HUES6 (cell line): ENCODE results near the gene TACC2.

Experiments
- H3K27ac ChIP-seq: 2 replicates; pipeline ENCODE4 v1.7.0; 2013; ENCODE audit warnings: low read depth, mild to moderate bottlenecking, low read length, inconsistent platforms
- H3K27me3 ChIP-seq: 2 replicates; pipeline ENCODE4 v1.6.1; 2013; ENCODE audit warnings: low read length; ENCODE audit not compliant: control insufficient read depth, insufficient read depth
- H3K36me3 ChIP-seq: 2 replicates; pipeline ENCODE4 v1.6.1; 2013; ENCODE audit warnings: low read length; ENCODE audit not compliant: control insufficient read depth, insufficient read depth
- H3K4me1 ChIP-seq: 2 replicates; pipeline ENCODE4 v1.6.1; 2013; ENCODE audit warnings: low read length; ENCODE audit not compliant: control insufficient read depth, insufficient read depth
- H3K4me3 ChIP-seq: 2 replicates; pipeline ENCODE4 v1.5.1; 2013; ENCODE audit warnings: low read depth, low read length
- H3K9ac ChIP-seq: one replicate; pipeline ENCODE4 v1.6.1; 2013; ENCODE audit warnings: mild to moderate bottlenecking, low read length
- H3K9me3 ChIP-seq: 2 replicates; pipeline ENCODE4 v1.6.1; 2013; ENCODE audit warnings: low read depth, low read length; ENCODE audit not compliant: control insufficient read depth, insufficient read depth

The TACC2 gene

DNA sequence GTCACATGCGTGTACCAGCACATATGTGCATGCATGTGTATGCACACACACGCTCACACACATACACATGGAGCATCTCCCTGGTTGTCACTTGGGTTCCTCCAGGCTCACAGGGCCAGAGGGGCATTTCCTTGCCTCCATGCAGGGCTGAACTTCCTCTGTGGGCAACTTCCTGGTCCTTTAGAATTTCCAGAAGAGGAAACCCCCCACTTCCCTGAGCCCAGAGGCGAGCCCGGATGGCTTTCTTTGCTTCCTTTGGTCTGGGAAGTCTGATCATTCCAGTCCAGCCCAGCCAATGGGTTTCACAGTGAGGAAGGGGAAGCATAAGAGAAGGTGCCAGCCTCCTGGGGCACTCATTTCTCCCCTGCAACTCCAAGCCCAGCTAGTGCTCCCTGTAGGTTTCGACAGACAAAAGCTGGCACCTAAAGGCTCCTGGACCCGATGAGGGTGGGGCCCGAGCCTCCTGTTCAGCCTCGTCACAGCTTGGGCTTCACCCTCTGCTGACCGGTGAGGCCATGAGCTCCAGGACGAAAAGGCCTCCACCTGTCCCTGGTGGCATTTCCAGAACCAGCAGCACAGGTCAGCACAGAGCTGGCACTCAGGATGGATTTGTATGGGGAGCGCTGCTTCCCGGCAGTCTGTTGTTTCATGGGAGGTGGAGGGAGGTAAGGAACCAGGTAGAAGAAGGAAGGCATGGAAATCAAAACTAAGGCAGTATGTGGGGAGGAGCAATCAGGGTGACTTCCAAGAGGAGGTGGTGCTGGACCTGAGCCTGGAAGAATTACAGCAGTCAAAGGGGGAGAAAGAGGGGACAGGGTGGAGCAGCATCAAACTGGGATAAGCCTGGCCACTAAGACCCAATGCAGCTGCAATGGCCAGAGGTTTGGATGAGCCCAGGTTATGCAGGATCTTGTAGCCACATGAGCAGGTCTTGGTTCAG is 305.8 kb downstream of the TACC2 start:
- Histone ChIP-seq H3K36me3 (no peaks in the 10 kb centered on the region), H3K27ac (no peak overlapping the region), H3K4me1 (peaks cover 10% of the 10 kb centered on the region; the same call in 1 of the 2 replicates), H3K4me3 (no peak overlapping the region), H3K9ac (no peak overlapping the region), H3K27me3 (no peaks in the 10 kb centered on the region), H3K9me3 (no peaks in the 10 kb centered on the region)

DNA sequence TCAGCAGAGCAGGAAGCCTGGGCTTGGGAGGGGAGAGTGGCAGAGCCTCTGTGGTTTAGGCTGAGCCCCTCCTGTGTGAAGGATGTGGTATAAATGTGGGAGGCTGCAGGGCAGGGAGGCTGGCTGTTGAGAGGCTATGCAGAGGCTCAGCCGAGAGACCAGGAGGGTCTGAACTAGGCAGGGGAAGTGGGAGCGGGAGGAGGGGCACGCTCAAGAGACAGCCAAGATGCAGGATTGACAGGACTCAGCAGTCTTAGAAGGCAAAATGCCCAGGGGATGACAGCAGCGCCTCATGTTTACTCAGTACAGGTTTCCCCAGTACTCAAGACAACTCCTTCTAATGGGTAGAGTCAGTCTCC is 306.5 kb downstream of the TACC2 start:
- peaks cover 10% of the 10 kb centered on the region; the same call in 1 of the 2 replicates for H3K4me1 ChIP-seq
- no peaks in the 10 kb centered on the region for H3K27me3 ChIP-seq
- H3K9me3 ChIP-seq, result no peaks in the 10 kb centered on the region
- no peak overlapping the region for H3K9ac ChIP-seq
- H3K27ac ChIP-seq, result no peak overlapping the region
- H3K36me3 ChIP-seq, result no peaks in the 10 kb centered on the region
- no peak overlapping the region for H3K4me3 ChIP-seq

DNA sequence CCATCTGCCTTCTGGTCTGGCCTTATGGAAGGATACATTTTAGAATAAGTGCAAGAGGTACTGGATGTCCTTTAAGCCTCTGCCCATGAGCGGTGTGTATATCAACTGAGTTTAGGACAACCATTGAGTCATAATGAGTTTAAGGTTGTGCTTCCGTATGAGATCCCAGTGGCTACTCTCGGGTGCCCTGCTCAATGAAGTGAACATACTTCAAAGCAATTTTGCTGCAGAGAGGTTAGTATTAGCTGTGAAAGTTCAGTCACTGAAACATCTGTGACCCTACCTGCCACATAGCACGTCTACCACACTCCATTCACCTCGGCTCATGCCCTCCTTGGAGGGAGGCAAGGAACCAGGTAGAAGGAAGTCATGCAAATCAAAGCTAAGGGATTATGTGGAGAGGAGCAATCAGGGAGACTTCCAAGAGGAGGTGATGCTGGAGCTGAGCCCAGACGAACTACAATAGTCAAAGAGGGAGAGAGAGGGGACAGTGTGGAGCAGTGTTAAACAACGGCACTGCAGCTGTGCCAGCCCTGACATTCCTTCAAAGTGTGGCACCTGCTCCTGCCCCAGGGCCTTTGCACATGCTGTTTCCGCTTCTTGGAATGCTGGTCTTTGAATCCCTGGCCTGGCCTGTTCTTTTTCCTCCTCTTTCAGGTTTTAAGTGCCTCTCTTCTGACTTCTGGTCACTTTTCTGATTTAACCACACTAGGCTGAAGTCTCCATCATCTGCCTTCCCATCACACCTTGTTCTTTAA is 307.6 kb downstream of the TACC2 start:
- Histone ChIP-seq H3K4me1 (peaks cover 10% of the 10 kb centered on the region; the same call in 1 of the 2 replicates), H3K9ac (no peak overlapping the region), H3K36me3 (no peaks in the 10 kb centered on the region), H3K27me3 (no peaks in the 10 kb centered on the region), H3K9me3 (no peaks in the 10 kb centered on the region), H3K27ac (no peak overlapping the region), H3K4me3 (no peak overlapping the region)

DNA sequence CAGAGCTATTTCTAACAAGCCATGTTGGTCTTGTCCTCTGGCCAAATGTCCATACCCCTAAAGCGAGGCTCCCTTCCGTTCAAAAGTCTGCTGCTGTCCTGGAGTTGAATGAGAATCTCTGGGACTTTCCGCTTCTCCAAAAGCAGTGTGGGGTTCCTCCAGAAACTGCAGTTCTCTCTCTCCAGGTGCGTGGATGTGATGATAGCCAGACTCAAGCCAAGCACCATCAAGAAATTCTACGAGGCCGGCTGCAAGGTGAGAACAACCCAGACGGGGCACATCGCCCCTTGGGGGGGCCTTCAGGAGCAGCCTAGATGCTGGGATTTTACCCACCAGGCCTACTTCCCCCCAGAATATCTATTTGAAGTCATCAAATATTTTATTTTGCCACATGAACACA is 308.6 kb downstream of the TACC2 start:
- no peaks in the 10 kb centered on the region for H3K27me3 ChIP-seq
- no peak overlapping the region for H3K27ac ChIP-seq
- no peaks in the 10 kb centered on the region for H3K36me3 ChIP-seq
- no peaks in the 10 kb centered on the region for H3K9me3 ChIP-seq
- H3K4me1 ChIP-seq, result peaks cover 10% of the 10 kb centered on the region; the same call in 1 of the 2 replicates
- no peak overlapping the region for H3K4me3 ChIP-seq
- no peak overlapping the region for H3K9ac ChIP-seq

DNA sequence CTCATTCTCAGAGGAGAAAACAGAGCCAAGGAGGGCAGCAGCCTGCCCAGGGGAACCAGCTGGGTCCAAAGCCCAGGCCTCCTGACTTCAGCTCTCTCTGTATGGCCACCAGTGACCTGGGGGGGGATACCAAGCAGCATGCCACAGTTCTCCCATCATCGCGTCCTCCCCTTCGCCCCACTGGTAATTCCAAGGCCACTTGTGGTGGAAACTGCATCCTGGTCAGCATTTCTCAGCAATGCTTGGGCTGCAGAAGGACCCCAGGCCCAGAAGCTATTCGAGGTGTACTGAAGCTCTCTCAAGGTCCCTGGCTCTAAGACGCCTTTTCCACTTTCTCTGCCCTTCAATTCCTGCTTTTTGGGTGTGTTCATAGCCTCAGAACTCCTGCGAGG is 309.2 kb downstream of the TACC2 start:
- Histone ChIP-seq H3K9me3 (no peaks in the 10 kb centered on the region), H3K27me3 (no peaks in the 10 kb centered on the region), H3K4me3 (no peak overlapping the region), H3K36me3 (no peaks in the 10 kb centered on the region), H3K9ac (no peak overlapping the region), H3K27ac (no peak overlapping the region), H3K4me1 (peaks cover 10% of the 10 kb centered on the region; the same call in 1 of the 2 replicates)

DNA sequence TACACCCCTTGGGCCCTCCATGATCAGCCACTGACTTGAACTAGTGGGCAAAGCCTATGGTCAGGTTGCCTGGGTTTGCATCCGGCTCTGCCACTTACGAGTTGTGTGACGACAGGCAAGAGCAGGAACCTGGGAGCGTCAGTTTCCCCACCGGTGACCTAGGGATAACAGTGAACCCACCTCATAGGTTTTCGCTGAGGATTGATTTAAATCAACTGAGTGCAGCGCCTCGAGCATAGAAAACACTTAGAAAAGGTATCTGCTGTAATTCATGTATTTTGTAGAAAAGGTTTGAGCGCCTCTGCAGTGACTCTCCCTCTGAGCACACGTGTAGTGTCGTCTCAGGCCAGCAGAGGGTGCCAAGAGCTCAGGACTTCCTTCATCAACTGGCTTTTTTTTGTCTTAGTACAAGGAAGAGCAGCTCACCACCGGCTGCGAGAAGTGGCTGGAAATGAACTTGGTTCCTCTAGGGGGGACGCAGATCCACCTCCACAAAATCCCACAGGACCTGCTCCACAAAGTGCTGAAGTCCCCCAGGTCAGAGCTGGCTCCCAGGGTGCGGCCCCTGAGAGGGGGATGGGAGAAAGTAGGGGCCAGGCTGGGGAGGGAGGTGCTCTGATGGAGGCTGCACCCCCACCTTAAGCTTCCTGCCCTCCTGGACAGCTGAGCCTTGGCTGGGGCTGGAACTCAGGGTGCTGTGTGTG is 309.8 kb downstream of the TACC2 start:
- Histone ChIP-seq H3K9ac (no peak overlapping the region), H3K4me3 (no peak overlapping the region), H3K4me1 (peaks cover 6% of the 10 kb centered on the region; the same call in 1 of the 2 replicates), H3K36me3 (no peaks in the 10 kb centered on the region), H3K9me3 (no peaks in the 10 kb centered on the region), H3K27me3 (no peaks in the 10 kb centered on the region), H3K27ac (no peak overlapping the region)

DNA sequence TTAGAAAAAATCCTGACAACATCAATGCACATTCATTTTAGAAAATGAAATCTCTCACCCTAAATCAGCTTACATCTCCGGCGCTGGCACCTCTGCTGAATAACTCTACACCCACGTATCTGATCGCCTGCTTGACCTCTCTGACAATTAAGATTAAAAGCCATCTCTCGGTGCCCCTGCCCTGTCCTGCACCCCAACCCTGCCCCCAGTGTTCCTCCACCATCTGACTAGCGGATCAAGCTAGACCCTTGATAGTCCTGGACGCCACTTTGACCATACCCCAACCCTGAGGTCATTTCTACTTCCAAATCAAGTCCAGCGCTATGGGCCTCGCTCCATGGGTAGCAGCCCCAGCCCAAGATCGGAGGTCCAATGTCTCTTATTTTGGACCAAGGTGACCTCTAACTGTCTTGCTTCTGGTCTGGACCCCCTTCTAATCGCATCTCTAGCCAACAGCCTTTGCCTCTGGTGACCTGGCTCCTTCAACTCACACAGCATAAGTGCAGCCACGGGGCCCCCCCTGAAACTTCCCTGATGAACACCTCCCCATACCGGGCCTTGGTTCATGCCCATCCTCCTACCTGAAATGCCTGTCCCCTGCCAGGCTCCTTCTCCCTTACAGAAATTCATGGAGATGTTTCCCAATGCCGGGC is 310.6 kb downstream of the TACC2 start:
- Histone ChIP-seq H3K9me3 (no peaks in the 10 kb centered on the region), H3K27ac (no peak overlapping the region), H3K36me3 (no peaks in the 10 kb centered on the region), H3K4me3 (no peak overlapping the region), H3K9ac (no peak overlapping the region), H3K27me3 (no peaks in the 10 kb centered on the region), H3K4me1 (no peaks in the 10 kb centered on the region)

DNA sequence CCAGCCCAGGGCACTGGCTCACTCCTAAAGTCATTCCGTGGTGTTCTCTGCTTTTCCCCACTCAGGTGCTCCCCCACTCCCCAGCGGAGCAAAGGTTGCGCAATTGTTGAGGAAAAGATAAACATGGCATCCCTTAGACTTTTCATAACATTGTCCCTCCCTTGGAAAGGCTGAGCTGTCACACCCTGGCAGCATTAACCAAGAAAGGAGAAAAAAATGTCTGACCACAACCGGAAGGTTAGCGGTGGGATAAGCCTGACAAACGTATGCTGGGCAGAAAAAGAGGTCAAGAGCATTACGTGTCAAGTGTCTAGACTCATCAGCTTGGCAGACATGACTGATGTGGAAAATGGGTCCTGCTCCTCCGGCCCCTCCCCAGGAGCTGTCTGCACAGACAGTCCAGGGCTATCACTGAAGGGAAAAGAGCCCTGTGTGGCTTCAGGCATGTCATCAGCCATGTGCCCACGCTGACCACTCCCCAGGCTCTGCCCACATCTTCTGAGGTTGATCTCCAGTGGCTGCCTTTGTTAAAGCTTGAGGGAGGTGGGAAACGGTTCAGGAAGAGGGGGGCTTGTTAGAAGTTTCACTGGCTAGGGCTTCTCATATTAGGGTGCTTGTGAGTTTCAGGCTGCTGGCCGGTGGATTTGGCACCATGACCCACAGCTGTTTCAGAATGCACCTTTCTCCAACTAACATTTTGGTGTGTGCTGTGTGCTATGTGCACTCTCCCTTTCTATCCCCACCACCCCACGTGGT is 312.3 kb downstream of the TACC2 start:
- Histone ChIP-seq H3K9me3 (peaks cover 3% of the 10 kb centered on the region), H3K4me3 (no peak overlapping the region), H3K4me1 (no peaks in the 10 kb centered on the region), H3K27me3 (no peaks in the 10 kb centered on the region), H3K9ac (no peak overlapping the region), H3K27ac (no peak overlapping the region), H3K36me3 (no peaks in the 10 kb centered on the region)

DNA sequence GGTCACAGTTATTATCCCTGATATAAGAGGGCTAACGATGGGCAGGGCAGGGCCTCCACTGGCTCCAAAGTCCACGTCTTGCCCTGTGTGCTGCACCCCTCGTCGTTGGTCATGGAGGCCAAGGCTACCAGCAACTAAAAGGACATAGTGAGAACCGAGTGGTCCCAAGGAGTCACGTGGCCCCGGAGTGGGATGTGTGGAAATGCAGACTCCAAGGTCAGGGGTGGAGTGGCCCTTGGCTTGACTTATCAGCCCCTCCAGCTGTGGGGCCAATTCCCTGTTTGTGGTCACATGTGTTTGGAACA is 312.8 kb downstream of the TACC2 start:
- Histone ChIP-seq H3K9me3 (peaks cover 3% of the 10 kb centered on the region), H3K27ac (no peak overlapping the region), H3K27me3 (no peaks in the 10 kb centered on the region), H3K4me3 (no peak overlapping the region), H3K36me3 (no peaks in the 10 kb centered on the region), H3K4me1 (no peaks in the 10 kb centered on the region), H3K9ac (no peak overlapping the region)

DNA sequence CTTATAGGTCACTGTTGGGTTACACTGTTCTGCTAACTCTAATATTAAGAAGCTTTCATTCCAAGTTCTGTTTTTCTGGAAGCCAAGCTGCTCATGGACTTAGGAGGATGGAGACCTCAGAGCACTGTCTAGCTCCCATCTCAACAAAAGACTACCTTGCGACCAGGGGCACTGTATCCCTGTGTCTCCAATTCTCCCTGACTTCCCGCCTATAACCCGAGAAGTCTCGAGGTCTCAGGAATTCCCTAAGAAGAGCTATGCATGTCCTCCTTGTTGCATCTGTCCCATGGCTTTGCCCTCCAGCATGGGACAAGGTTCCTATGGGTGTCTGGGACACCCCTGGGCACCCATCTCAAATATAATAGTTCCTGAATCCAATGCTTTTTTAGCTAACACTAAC is 313.4 kb downstream of the TACC2 start:
- H3K4me3 ChIP-seq, result no peak overlapping the region
- no peak overlapping the region for H3K27ac ChIP-seq

More for the DNA sequence above, 313.4 kb downstream of the TACC2 start:
- Histone ChIP-seq H3K9me3 (peaks cover 3% of the 10 kb centered on the region), H3K9ac (no peak overlapping the region), H3K27me3 (no peaks in the 10 kb centered on the region), H3K4me1 (no peaks in the 10 kb centered on the region), H3K36me3 (no peaks in the 10 kb centered on the region)
